RWPE2 (cell line): ENCODE data around the gene CLPSL1.

Source experiments
- ATAC-seq: fragments of 200-7000 bp; cut with Tn5 transposase; 3 replicates; pipeline ENCODE4 v1.9.1; 2021; ENCODE audit warnings: low read depth
- DNase-seq: peaks from one replicate; pipeline ENCODE4 v3.0.0-alpha.2; 2020; ENCODE audit warnings: low spot score
- H3K27ac ChIP-seq: fragments of 450-650 bp; 2 replicates; pipeline ENCODE4 v1.5.1; 2017; ENCODE audit warnings: mild to moderate bottlenecking; ENCODE audit not compliant: poor library complexity, severe bottlenecking
- H3K27me3 ChIP-seq: fragments of 250-450 bp; sonication (Bioruptor Pico); 2 replicates; pipeline ENCODE4 v1.5.1; 2021; ENCODE audit warnings: mild to moderate bottlenecking, moderate library complexity; ENCODE audit not compliant: insufficient read depth, poor library complexity, severe bottlenecking
- H3K36me3 ChIP-seq: fragments of 250-450 bp; sonication (Bioruptor Pico); 2 replicates; pipeline ENCODE4 v1.5.1; 2020; ENCODE audit warnings: low read depth, mild to moderate bottlenecking, moderate library complexity
- H3K4me1 ChIP-seq: fragments of 250-450 bp; sonication (Bioruptor Pico); 2 replicates; pipeline ENCODE4 v1.5.1; 2021; ENCODE audit warnings: mild to moderate bottlenecking, moderate library complexity; ENCODE audit not compliant: insufficient read depth, poor library complexity, severe bottlenecking
- H3K4me3 ChIP-seq: fragments of 250-450 bp; sonication (Bioruptor Pico); 2 replicates; pipeline ENCODE4 v1.5.1; 2021; ENCODE audit warnings: mild to moderate bottlenecking, moderate library complexity; ENCODE audit not compliant: severe bottlenecking
- H3K9me3 ChIP-seq: fragments of 250-450 bp; sonication (Bioruptor Pico); 2 replicates; pipeline ENCODE4 v1.5.1; 2021; ENCODE audit warnings: mild to moderate bottlenecking, moderate library complexity; ENCODE audit not compliant: severe bottlenecking
- TF ChIP-seq, protein P1 (sequence below): fragments of 450-650 bp; IDR thresholded peaks from one replicate; pipeline ENCODE4 v1.5.1; 2017; ENCODE audit warnings: mild to moderate bottlenecking, moderate library complexity; ENCODE audit not compliant: poor library complexity, severe bottlenecking

CLPSL1 gene

DNA sequence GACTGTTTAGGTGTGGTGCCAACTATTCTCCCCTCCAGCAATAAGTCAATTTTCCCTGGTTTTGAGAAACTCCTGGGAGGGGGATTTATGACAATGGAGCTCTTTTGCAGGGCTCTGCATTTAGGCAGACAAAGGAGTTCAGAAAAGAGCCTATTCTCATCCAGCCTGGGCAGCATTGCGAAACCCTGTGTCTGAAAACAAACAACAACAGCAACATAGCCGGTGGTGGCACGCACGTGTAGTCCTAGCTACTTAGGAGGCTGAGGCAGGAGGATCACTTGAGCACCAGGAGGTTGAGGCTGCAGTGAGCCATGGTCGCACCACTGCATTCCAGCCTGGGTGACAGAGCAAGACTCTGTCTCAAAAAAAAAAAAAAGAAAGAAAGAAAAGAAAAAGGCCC lies 9.9 kb downstream of the CLPSL1 start:
- Histone ChIP-seq H3K27ac (no peak overlapping the region), H3K4me1 (no peaks in the 10 kb centered on the region), H3K36me3 (no peaks in the 10 kb centered on the region), H3K4me3 (no peak overlapping the region), H3K9me3 (no peaks in the 10 kb centered on the region), H3K27me3 (peaks cover 5% of the 10 kb centered on the region)
- DNase-seq = no peak
- no peak for ATAC-seq
- TF ChIP-seq, protein P1, sequence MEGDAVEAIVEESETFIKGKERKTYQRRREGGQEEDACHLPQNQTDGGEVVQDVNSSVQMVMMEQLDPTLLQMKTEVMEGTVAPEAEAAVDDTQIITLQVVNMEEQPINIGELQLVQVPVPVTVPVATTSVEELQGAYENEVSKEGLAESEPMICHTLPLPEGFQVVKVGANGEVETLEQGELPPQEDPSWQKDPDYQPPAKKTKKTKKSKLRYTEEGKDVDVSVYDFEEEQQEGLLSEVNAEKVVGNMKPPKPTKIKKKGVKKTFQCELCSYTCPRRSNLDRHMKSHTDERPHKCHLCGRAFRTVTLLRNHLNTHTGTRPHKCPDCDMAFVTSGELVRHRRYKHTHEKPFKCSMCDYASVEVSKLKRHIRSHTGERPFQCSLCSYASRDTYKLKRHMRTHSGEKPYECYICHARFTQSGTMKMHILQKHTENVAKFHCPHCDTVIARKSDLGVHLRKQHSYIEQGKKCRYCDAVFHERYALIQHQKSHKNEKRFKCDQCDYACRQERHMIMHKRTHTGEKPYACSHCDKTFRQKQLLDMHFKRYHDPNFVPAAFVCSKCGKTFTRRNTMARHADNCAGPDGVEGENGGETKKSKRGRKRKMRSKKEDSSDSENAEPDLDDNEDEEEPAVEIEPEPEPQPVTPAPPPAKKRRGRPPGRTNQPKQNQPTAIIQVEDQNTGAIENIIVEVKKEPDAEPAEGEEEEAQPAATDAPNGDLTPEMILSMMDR = no peak

DNA sequence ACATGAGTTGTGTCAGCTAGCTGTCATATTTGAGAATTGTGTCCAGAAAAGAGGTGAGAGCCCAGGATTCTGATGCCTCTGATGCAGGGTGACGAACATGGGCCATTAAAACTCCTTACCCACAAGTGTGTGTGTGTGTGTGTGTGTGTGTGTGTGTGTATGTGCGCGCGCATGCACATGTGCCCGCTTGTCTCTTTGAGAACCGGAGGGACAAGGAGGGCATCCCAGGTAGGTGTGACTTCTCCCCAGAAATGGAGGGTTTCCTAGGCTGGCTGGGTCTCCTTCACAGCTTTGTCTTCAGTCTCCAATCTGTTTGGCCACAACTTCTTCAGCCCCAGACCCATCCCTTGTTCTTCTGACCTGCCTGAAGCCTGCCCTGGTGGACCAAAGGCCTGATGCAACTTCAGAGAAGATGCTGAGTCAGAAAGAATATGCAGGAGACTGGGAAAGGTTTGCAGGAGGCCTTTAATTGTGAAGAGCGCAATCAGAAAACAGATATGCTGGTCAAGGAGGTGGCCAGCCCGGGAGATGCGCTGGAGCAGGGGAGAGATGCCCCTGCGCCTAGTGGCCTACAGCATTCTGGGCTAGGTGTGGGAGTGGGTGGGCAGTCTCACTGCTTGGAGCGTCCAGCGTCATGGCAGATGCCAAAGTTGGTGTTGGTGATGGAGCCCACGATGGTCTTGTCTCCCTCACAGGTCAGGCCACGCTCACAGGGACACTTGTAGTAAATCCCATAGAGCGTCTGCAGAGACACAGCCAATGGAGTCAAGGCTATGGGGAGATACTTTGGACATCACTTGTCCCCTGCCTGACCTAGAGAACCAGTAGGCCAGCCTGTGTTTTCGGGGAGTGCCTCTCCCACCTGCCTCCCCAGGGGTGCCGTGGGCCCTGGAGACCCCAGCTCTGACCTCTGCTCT lies 14.0 kb downstream of the CLPSL1 start:
- H3K36me3 ChIP-seq = no peaks in the 10 kb centered on the region

DNA sequence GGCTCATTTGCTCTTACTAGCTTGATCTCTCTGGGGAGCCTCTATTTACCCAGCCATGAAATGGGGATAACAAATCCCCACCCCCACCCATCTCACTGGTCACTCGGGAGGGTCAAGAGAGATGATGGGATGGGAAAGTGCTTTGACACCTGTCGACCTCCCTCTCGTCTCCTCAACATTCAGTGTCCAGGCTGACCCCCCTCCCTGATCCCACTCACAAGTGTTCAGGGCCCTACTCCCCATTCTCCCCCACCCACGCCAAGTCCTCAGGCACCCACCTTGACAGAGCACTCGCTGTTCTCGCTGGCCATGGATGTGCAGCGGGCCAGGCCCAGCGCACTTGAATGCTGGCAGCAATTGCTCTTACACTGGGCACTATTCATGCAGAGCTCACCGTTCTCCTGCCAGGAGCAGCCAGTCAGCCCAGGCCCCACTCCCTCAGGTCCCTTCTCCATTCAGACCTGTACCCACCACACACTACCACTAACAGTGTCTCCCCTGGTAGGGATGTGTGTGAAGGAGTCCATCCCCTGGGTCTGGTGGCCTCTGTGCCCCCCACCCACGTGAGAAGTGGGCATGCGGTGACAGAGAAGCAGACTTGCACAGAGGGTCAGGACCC lies 14.7 kb downstream of the CLPSL1 start:
- H3K27me3 ChIP-seq = no peaks in the 10 kb centered on the region
- ATAC-seq (no peak), DNase-seq (no peak)
- H3K27ac ChIP-seq = no peak overlapping the region
- TF ChIP-seq, protein P1 = no peak
- no peaks in the 10 kb centered on the region for H3K4me1 ChIP-seq
- no peaks in the 10 kb centered on the region for H3K9me3 ChIP-seq
- no peaks in the 10 kb centered on the region for H3K36me3 ChIP-seq
- H3K4me3 ChIP-seq = no peak overlapping the region

More for the DNA sequence above, 14.0 kb downstream of the CLPSL1 start:
- no peak; the same call in 2 of the 3 replicates for ATAC-seq
- no peak for DNase-seq
- no peak overlapping the region for H3K27ac ChIP-seq
- H3K27me3 ChIP-seq = no peaks in the 10 kb centered on the region
- H3K4me1 ChIP-seq = no peaks in the 10 kb centered on the region
- H3K9me3 ChIP-seq = no peaks in the 10 kb centered on the region
- TF ChIP-seq, protein P1 = no peak
- H3K4me3 ChIP-seq = no peak overlapping the region

DNA sequence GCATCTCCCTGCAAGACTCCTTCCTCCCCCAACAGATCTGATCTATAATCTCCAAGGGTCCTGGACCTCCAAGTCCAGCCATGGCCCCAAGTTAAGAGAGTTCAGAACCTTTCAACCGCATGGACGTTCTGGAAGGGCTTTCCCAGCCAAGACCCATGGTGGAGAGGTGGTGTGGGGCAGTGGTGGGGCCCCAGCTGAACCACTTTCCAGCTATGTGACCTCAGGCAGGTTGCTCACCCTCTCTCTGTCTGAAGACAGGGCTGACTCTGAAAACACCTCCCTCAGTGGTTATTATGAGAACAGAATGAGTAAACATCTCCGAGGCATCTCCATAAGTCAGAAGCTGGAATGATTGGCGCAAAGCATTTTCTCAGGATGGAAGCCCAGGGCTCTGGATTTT lies 15.4 kb downstream of the CLPSL1 start:
- Histone ChIP-seq H3K27me3 (no peaks in the 10 kb centered on the region), H3K27ac (no peak overlapping the region), H3K9me3 (no peaks in the 10 kb centered on the region), H3K36me3 (no peaks in the 10 kb centered on the region), H3K4me1 (no peaks in the 10 kb centered on the region), H3K4me3 (no peak overlapping the region)
- TF ChIP-seq, protein P1 = no peak
- ATAC-seq (no peak), DNase-seq (no peak)
